ENCODE results near the gene S100A10.

- TF ChIP-seq POLR2A (IDR thresholded peaks at IDR 0.05): no peak
- TF ChIP-seq, protein P1, sequence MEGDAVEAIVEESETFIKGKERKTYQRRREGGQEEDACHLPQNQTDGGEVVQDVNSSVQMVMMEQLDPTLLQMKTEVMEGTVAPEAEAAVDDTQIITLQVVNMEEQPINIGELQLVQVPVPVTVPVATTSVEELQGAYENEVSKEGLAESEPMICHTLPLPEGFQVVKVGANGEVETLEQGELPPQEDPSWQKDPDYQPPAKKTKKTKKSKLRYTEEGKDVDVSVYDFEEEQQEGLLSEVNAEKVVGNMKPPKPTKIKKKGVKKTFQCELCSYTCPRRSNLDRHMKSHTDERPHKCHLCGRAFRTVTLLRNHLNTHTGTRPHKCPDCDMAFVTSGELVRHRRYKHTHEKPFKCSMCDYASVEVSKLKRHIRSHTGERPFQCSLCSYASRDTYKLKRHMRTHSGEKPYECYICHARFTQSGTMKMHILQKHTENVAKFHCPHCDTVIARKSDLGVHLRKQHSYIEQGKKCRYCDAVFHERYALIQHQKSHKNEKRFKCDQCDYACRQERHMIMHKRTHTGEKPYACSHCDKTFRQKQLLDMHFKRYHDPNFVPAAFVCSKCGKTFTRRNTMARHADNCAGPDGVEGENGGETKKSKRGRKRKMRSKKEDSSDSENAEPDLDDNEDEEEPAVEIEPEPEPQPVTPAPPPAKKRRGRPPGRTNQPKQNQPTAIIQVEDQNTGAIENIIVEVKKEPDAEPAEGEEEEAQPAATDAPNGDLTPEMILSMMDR (IDR thresholded peaks at IDR 0.05): peak in 4 of 6 experiments; percentile 20 to 64 (median 40)
Observed at GRCh38 chr1:152013664-152014237, 20.1 kb upstream of the S100A10 start.

All from thyroid gland (tissue), 4 donors.